GM18873 (cell line): ENCODE data around the gene RNF145.
A peak's percentile ranks its signal among the peaks of the same experiment; 100 is the strongest.

ENCODE experiments used
- ATAC-seq: cut with Tn5 transposase; IDR thresholded peaks from one replicate; pipeline ENCODE4 v1.9.1; 2021; ENCODE audit warnings: mild to moderate bottlenecking, moderate library complexity, moderate number of reproducible peaks; ENCODE audit not compliant: unreplicated experiment, low FRiP score

The RNF145 gene

DNA sequence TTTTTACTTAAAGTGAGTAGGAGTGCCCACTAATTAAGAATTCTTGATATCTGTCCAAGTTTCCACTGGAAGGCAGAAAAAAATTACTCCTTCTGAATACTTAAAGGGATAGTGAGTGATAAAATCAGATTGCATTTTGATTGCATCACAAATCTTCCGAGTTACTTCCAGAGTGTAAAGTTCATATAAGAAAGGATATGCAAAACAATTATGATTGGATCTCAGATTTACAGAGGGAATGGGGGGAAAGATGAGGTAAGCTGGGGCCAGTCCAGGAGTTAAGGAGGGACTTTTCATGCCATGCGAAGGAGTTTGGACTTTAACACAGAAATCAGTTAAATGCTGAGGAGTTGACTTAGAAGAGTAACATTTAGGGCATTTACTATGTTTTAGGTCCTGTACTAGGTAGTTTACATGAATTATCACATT lies 9.3 kb upstream of the RNF145 start:
- no peak for ATAC-seq

DNA sequence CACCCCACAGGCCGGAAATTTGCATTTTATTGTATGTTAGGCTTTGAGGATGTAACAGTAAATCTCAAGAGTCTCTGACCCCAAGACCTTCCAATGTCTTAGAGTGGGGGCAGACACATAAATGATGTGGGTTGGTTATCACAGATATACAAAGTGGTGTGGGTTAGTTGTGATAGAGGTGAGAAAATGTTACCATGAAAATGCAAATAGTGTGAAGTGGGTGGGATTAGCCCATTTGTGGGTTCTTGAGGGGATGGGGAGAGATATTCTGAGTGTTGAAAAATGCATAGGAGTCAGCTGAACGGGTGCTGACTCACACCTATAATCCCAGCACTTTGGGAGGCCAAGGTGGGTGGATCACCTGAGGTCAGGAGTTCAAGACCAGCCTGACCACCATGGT lies 7.9 kb upstream of the RNF145 start:
- no peak for ATAC-seq

DNA sequence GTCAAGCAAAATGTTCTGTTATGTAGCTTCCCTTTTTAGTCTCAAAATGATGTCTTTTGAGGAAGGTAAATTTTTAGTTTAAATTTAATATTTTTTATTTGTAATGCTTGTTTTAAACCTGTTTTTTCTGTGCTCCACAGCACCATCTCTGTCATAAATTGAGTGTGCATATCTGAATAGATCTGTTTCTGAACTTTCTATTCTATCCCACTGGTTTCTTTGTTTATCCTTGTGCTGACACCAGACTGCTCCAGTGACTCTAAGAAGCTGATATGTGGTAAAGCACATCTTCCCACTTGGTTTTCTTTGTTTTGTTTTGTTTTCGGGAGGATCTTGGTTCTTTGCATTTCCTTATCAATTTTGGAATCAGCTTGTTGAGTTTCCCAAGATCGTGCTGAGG lies 7.1 kb upstream of the RNF145 start:
- no peak for ATAC-seq

DNA sequence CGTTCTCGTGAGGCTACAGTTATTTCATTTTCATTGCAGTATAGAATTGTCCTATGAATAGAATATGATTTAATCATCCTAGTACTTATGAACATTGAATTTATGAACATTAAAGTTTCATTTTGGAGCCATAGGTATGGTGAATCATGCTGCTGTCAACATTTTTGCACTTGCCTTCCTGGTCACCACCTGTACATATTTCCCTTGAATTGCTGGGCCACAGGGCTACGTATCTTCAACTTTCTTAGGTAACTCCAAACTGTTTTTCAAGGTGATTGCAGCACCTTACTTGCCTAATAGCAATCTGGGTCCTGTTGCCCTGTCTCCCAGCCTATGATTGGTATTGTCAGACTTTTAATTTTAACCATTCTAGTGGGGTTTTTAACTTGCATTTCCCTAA lies 6.5 kb upstream of the RNF145 start:
- ATAC-seq, result no peak

DNA sequence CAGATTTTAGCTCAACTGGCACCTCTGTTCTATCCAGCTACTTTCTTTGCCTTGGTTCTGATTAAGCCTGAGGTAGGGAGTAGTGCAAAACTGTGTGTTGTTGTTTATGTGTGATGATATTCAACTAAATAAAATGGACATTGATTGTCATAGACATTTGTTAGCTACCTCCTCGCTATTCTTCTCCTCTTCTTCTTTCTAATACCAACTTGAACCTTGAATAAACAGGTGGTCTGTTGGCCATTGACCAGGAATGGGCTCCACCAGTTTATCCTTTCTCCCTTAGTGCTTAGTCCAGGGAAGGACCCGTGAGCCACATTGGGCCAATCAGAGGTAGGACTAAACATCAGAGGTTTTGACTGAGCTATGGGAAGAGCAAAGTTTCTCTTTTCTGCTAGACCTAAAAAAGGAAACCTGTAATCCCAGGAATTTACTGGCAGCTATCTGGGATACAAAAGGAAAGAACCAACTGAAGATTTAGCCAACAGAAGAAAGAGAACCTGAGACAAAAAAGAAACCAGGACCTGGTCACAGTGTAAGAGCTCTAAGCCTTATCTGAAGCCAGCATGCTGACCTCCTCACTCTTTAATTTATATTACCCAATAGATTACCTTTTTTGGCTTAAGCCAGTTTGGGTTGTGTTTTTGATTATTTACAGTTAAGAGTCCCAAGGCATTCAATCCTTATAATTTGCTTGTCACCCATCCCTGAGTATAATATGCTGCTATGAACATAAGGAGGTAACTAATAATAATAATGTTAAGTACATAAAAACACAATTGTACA lies 5.3 kb upstream of the RNF145 start:
- no peak for ATAC-seq

DNA sequence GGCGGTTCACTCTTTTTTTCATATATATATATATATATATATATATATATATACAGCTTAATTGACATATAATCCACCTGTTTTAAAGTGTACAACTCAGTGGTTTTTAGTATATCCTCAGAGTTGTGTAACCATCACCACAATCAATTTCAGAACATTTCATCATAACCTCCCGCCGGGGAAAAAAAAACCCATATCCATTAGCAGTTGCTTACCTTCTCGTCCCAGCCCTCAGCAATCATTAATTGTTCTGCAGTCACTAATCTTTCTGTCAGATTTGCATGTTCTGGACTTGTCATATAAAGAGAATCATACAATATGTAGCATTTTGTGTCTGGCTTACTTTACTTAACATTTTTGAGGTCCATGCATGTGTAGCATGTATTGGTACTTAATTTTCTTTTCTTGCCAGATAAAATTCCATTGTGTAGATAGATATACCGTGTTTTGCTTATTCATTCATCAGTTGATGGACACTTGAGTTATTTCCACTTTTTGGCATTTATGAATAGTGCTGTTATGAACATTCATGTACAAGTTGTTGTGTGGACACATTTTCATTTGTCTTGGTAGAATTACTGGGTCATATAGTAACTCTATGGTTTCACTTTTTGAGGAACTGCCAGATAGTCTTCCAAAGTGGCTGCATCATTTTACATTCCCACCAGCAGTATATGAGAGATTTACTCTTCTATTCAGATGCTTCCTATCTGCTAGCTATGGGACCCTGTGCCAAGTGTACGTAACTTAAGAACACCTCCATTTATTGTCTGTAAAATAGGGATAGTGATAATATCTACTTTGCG lies 3.5 kb upstream of the RNF145 start:
- no peak for ATAC-seq

DNA sequence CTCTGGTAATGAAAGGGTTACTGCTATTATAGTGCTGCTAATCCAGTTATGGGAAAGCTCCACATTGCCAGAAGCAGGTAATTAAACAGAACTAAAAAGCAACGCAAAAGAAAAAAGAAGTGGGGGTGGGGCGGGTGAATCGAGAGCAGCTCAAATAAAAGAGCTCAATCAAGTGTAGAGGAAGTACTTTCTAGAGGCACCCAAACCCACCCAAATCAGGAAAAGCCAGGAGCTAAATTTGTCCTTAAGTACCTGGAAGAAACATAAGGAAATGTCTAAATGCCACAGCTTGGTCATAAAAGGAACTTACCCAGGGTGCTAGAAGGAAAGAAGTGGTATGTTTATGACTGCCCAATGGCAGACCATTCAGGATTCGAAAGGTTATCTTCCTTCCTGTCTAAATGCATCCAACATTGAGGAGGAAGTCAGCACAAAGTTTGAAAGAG lies 2.4 kb upstream of the RNF145 start:
- no peak for ATAC-seq

DNA sequence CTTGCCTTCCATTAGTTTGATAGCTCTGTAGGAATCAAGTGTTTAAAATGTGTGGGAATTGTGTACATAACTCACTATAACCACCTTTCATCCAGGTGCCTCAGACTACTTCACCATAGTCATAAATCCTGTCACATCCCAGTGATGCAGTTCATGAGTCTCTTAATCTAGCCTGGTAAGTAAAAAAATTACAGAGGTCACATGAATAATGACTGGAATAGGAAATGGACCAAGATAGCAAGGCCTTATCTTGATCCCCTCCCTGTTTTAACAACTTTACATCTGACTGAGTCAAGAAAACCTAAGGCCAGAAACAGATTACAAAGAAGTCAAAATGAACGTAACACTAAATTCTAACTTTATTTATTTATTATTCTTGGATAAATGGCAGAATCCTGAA lies 1.5 kb upstream of the RNF145 start:
- ATAC-seq, result no peak

DNA sequence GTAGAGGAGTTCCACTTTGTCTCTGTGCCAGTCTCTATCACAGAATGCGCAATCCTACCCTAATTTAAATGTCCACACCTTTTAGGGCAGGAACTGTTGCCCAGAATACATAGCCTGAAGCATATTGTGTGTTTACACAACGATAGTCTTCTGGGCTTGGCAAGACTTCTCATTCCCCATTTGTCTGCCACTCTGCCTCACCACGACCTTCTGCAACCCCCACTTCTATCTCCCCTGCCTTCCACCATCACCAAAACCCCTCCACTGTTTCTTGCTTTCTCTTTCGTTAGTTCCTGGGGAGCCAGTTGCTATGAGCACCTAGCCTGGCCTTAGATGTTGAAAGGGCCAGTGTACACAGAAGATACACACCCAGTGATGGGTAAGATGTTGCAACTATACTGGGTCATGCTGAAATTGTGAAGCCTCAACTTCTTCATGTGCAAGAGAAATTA lies 883 bp upstream of the RNF145 start:
- no peak for ATAC-seq

DNA sequence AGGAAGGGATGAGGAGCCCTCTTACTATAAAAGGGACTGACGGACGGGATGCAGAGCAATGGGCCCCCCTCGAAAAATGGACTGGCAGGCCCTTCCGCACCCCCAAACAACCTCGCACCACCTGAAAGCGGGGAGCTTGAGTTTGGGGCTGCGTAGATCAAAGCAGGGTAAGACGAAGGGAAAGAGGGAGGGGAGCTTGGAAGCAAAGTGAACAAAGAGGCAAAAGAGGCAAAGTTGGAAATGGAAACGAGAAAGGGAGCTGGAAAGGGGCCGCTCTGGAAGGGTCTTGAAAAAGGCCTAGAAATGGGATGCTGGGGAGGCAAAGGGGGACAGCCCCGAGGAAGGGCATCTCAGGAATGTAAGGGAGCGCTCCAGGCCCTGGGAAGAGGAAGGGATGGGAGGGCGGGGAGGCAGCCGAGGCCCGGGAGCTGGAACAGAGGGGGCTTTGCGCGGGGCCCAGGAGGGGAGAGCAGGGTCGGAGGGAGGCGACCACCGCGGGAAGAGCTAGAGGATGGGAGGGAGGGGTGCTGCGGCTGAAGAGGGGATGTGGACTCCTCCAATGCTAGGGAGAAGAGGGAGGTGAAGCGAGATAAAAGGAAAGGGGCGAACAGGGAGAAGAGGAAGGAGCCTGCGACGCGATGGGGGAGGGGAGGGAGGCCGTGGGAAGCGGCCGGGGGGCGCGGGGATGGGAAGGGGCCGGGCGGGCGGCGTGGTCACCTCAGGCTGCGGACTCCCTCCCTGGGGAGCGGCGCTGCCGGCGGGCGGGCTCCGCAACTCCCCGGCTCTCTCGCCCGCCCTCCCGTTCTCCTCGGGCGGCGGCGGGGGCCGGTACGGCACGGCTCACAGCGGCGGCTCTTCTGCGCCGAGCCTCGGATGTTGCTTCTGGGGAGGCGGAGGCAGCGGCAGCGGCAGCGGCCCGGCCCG lies 577 bp downstream of the RNF145 start:
- ATAC-seq, result no peak

DNA sequence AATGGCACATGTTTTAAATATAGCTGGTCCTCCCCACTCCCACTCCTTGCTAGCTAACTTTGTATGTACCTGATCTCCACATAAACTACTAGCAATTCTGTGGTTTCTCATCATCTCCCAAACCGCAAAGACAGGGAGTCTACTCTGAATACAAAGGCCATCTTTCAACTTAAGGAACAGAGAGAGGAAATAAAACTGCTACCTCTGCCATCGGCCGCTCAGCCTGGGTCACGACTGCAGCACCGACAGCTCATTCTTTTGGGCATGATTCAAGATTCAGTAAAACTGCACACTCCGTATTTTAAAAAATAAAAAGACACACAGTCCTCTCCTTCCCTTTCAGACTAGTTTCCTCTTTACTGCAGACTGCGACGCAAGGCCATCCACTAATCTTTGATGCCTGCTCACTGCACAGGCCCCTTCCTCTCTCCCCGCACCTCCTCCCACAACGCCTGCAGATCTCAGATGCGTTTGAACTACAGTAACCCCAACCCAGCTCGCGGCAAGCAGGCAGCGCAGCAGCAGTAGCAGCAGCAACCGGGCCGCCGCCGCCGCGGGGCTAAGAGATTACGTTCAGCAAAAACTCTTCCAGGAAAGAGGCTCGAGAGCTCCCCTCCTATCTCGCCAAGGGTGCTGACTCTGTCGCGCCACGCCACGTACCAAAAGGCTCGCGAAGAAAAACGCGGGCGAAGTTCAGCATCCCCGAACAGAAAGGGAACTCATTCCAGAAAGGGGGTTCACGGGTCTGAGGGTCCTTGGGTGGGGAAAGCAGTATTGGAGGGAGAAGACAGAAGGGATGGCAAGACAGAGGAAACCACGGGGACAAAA lies 1.5 kb downstream of the RNF145 start:
- peak; percentile 51 for ATAC-seq

DNA sequence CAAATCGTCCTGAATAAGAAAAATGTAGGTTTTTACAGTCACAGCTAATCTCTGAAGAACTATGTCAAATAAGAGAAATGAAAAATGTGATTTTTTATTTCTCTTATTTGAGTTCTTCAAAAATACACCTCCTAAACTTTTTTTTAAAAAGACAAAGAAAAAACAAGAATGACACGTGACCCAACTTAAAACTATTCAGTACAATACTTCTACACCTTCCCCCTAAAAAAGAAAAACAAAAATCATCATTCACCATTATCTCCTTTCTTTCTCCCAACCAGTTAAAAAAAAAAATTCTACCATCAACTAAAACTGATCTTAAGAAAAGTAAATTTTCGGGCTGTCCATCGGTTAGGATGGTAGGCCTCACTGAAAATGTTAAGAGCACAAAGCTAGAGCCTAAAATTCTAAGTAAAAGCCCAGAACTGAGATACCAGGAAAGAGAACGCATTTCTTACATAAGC lies 2.1 kb downstream of the RNF145 start:
- no peak for ATAC-seq

DNA sequence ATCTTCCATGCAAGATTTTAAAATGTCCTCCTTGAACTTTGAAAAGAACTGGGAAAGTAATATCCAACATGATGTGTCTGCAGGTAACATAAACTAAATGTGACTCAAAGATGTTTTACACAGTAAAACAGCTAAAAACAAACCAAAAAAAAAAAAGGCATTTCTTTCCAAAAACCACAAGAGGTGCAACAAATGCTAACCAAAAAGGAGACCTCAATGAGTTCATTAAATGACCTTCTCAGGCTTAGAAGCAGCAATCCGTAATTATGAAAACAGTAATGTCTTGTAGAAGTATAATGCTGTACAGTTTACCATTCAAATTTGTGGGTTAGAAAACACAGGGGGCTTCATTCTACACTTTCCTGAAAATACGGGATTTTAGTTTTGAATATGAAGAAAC lies 2.5 kb downstream of the RNF145 start:
- ATAC-seq, result no peak

DNA sequence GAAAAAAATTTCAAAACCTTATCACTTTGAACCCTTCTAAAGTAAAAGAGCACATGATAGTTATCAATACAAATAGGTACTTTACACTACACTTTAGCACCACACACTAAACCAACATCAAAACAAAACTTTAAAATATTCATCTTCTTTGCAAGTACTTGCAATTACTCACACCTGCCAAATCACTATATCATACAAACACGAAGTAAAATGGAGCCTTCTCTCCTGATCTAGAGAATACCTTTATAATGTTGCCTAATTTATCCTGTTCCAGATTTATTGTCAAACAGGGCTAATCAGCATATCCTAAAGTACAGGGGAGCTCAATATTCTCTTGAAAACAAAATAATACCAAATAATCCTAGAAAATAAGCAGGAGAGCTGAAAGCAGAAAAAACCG lies 3.0 kb downstream of the RNF145 start:
- no peak for ATAC-seq

DNA sequence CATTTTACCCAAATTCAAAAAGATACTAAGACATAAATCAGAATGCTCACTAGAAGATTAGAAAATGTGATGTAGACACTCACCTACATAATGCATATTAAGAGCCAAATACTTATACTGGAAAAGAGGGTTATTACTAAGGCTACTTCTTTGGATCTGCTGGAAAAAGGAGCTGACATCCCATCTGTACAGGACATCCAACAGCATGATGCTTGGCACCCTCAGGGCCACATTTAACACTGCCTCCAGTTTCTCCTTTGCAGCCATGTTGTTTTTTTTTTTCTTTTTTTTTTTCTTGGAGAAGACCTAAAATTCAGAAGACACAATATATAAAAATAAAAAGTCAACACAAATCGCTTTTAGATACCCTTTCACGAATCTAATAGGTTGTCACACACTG lies 6.0 kb downstream of the RNF145 start:
- ATAC-seq, result no peak

DNA sequence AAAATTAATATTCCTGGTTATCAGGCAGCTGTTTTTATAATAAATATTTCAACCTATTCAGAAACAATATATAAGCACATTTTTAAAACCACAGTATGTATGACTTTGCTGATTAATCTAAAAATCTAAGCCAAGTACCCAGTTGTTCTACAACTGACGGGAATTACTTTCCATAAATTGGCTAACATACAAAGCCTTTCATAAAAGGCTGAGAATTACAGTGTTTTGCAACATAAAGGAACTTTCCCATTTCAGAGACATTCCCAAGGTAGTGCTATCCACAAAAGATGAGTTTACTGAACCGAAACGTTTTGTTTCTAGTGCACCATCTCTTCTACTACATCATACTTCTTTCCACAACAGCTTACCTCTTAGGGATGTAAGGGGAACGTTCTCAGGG lies 7.2 kb downstream of the RNF145 start:
- ATAC-seq, result no peak

DNA sequence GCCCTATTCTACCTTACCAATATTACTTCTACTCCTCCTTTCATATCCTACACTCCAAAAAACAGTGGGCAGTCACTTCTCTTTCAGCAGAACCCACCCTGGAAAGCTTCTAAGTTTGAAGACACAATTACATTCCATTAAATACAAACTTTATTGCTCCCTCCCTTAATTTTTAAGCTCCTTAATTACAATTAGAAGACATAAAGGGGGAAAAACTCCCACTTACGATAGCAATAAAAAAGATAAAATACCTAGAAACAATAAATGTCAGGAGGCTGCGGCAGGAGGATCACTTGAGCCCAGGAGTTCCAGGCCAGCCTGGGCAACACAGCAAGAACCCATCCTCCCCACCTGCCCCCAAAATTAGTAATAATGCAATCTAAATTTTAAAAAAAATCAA lies 9.6 kb downstream of the RNF145 start:
- no peak for ATAC-seq

DNA sequence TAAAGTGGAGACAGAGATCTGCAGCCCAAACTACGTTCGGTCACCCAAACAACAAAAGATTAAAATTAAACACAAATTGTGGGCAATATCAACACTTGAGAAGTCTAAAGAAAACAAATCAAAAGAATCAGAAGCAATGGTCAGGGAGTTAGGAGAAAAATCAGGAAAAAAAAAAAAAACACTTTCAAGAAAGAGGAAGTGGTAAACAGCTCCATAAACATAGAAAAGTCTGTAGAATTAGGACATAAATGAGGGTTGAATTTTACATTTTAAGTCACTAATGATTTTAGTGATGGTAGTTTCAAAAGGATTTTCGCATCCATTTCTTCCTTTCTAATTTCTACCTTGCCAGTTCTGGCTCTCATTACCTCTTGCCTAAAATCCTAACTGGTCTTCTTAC lies 10.1 kb downstream of the RNF145 start:
- no peak for ATAC-seq

DNA sequence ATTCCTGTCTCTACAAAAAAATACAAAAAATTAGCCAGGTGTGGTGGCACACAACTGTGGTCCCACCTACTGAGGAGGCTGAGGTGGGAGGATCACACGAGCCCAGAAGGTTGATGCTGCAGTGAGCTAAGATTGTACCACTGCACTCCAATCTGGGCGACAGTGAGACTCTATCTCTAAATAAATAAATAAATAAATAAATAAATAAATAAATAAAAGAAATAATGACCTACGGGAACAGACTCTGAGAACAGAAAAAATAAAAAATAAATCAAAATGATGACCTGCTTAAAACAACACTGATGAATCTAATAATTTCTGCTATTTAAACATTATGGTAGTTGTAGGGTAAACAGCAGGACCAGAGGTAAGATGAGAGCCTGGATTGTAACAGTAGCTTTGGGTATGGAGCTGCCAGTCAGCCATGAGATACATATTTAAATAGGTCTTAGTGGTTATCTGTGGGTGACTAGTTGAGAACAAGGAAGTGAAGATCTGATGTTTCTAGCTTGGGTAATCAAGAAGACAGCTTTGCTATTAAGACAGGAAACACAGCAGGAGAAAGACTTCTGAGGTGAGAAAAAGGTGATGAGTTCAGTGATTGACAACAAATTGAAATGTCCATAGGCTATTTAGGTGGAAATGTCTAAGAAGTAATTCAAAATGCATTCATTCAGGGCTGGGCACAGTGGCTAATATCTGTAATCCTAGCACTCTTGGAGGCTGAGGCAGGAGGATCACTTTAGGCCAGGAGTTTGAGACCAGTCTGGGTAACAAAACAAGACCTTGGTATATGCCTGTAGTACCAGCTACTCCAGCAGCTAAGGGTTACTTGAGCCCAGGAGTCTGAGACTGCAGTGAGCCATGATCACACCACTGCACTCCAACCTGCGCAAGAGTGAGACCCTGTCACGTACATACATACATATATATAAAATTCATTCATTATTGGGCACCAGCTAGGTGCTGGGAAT lies 11.0 kb downstream of the RNF145 start:
- ATAC-seq, result peak; percentile 91
